HUES64 (cell line): Measurements from ENCODE around the gene STEAP1B.
"Not testable (repeated sequence)": the region's sequence is repeated elsewhere in the genome, so short reads cannot be mapped to it uniquely, and the experiment has no call there.

Experiments used
- H3K27ac ChIP-seq: 2 replicates; pipeline ENCODE4 v1.7.0; 2013; ENCODE audit warnings: low read depth, low read length, inconsistent platforms
- H3K27me3 ChIP-seq: 2 replicates; pipeline ENCODE4 v1.6.1; 2013; ENCODE audit warnings: mild to moderate bottlenecking, low read length; ENCODE audit not compliant: insufficient read depth
- H3K36me3 ChIP-seq: 2 replicates; pipeline ENCODE4 v1.6.1; 2013; ENCODE audit warnings: mild to moderate bottlenecking, low read length; ENCODE audit not compliant: insufficient read depth
- H3K4me1 ChIP-seq: 2 replicates; pipeline ENCODE4 v1.6.1; 2013; ENCODE audit warnings: mild to moderate bottlenecking, low read length, moderate library complexity; ENCODE audit not compliant: insufficient read depth
- H3K4me3 ChIP-seq: 2 replicates; pipeline ENCODE4 v1.5.1; 2013; ENCODE audit warnings: mild to moderate bottlenecking, low read length, moderate library complexity
- H3K9ac ChIP-seq: 2 replicates; pipeline ENCODE4 v1.6.1; 2013; ENCODE audit warnings: mild to moderate bottlenecking, low read depth, low read length
- H3K9me3 ChIP-seq: 2 replicates; pipeline ENCODE4 v1.6.1; 2013; ENCODE audit warnings: low read depth, low read length; ENCODE audit not compliant: insufficient read depth
- WGBS: fragments of 150-250, 120-280 bp; methylation state at CpG from one replicate; pipeline ENCODE4 v1.1.7; 2013; ENCODE audit warnings: missing lambda C conversion rate; 5-methylcytosine and 5-hydroxymethylcytosine counted together

Gene STEAP1B

DNA sequence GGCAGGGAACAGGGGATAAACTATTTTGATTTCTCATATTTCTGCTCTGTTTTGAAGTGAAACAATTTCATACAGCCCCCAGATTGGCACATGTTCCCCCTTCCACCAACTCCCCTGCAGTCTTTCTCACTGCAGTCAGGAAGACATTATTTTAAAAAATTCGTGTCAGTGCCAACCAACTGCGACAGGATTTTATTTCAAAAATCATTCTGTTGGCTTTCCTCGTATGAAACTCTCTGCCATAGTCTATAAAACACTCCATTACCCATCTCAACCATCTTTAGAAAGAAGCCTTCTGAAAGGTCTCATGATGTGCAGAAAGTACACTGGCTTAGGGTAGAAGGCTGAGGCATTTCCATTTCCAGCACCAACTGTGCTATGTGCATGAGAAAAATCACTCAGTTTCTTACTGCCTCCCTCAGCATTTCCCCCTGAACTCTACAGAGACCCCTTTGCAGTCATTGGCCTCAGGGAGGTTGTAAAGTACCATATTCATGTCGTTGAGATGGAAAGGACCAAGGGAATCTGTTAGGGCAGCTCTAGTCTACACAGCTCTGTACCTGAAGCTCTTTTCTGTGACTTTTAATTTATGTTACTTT lies 46.9 kb downstream of the STEAP1B start:
- H3K9ac ChIP-seq: 0 out of 2 replicates have a peak overlapping the region, but pooled peaks have one; percentile 62
- peaks cover 3% of the 10 kb centered on the region; the same call in 1 of the 2 replicates for H3K27me3 ChIP-seq
- WGBS: 78% methylated on average over 4 of the region's 4 CpGs
- no peak overlapping the region for H3K4me3 ChIP-seq
- no peaks in the 10 kb centered on the region for H3K9me3 ChIP-seq
- H3K27ac ChIP-seq: no peak overlapping the region
- no peaks in the 10 kb centered on the region for H3K36me3 ChIP-seq
- peaks cover 5% of the 10 kb centered on the region; the same call in 1 of the 2 replicates for H3K4me1 ChIP-seq

DNA sequence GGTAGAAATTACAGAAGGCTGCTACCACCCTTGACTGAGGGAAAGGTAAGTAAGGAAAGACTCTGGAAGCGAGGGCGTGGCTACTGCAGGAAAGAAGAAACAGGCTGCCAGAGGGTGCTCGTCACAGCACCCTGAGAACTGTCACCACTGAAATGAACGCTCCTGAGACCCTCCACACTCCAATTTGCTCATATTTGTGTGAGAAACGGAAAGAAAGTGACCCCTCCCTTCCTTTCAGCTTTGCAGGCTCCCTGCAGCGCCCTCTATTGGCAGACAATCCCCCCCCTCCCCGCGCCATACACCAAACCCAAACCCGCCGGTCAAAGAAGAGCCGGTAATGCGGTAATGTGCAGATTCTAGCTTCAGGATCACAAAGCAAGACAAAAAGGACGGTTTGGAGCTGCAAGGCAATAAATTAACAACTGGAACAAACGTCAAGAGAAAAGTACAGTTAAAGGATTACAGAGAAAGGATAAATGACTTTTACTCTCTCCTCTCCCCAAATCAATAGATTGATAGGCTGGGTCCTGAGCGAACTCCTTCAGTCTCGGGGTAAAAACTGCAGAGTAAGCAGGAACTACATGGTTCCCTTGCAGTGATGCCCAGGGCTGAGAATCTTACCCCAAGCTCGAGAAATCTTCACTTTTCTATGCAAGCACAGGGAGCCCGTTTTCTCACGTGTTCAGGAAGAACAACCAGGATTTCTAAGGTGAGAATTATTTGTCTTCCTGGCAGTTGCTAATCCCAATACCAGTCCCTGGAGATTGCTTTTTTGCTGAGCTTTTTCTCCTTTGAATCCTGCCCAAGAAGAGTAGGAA lies 47.6 kb downstream of the STEAP1B start:
- Histone ChIP-seq H3K27ac (no peak overlapping the region), H3K9ac (peak overlapping the region; percentile 62), H3K27me3 (peaks cover 3% of the 10 kb centered on the region; the same call in 1 of the 2 replicates), H3K9me3 (no peaks in the 10 kb centered on the region), H3K4me1 (peaks cover 5% of the 10 kb centered on the region; the same call in 1 of the 2 replicates), H3K36me3 (no peaks in the 10 kb centered on the region), H3K4me3 (peak overlapping the region; percentile 55)
- 29% methylated on average over 19 of the region's 19 CpGs for WGBS

DNA sequence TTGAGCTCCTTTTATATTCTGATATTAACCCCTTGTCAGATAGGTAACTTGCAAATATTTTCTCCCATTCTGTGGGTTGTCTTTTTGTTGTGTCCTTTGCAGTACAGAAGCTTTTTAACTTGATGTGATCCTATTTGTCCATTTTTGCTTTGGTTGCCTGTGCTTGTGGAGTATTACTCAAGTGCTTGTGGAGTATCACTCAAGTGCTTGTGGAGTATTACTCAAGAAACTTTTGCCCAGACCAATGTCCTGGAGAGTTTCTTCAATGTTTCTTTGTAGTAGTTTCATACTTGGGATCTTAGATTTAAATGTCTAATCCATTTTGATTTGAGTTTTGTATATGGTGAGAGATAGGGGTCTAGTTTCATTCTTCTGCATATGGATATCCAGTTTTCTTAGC lies 50.0 kb downstream of the STEAP1B start:
- not testable (repeated sequence) for H3K27me3 ChIP-seq, H3K36me3 ChIP-seq, H3K4me3 ChIP-seq, H3K9ac ChIP-seq, H3K9me3 ChIP-seq, H3K27ac ChIP-seq
- peaks cover 18% of the 10 kb centered on the region for H3K4me1 ChIP-seq

DNA sequence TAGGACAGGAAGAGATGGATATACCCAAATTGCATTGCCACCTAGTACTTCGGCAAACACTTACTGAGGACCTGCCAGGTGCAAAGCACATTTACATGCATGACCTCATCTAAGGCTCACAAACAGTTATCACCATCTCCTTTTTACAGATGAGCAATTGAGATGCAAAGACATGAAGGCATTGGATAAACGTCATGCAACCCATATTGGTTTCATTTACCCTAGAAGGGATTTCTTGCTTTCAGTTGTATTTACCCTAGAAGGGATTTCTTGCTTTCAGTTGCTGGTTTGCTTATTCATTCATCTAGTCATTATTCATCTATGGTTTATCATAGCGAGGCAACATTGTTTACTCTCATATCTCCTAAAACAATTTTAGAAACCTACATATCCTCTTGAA lies 52.2 kb downstream of the STEAP1B start:
- 87% methylated on average over 3 of the region's 3 CpGs for WGBS
- Histone ChIP-seq H3K9ac (no peak overlapping the region), H3K4me1 (peaks cover 25% of the 10 kb centered on the region), H3K9me3 (no peaks in the 10 kb centered on the region), H3K27me3 (peaks cover 2% of the 10 kb centered on the region; the same call in 1 of the 2 replicates), H3K4me3 (no peak overlapping the region), H3K36me3 (no peaks in the 10 kb centered on the region), H3K27ac (no peak overlapping the region)

DNA sequence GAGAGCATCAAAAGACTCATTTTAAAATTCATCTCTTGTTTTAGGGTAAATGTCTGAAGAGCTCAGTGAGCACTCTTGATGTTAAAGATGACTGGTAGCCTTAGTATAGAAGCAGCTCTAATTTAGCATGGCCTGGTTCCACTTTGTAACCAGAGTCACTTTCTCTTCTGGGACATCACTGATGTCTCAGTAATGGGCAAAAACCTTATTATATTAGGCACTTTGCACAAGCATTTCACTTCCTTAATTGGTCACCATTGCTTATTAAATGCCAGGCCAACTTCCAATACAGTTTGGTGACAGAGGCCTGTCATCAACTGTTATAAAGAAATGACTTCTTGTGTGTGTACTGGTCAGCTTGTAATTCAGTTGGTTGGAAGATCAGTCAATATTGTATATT lies 53.0 kb downstream of the STEAP1B start:
- H3K4me1 ChIP-seq: peaks cover 28% of the 10 kb centered on the region
- no peaks in the 10 kb centered on the region for H3K9me3 ChIP-seq
- no peak overlapping the region for H3K4me3 ChIP-seq
- no peak overlapping the region for H3K27ac ChIP-seq
- H3K27me3 ChIP-seq: no peaks in the 10 kb centered on the region
- H3K36me3 ChIP-seq: no peaks in the 10 kb centered on the region
- H3K9ac ChIP-seq: no peak overlapping the region

DNA sequence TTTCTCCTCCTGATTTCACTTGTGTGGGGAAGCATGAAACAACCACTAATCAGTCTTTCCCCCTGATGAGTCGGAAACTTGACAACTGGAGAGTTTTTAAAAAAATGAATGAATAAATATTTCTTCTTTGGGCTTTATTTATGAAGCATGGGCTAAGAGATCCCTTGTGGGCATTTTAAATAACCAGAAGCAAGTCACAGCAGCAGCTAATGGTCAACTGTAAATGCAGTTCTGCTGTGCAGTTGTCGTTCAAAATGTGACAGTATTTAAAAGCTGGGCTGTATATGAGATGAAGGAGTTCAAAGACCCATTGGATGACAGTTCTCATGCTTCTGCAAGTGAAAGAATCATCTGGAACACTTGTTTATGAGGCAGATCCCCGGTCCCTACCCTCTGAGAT lies 54.1 kb downstream of the STEAP1B start:
- Histone ChIP-seq H3K4me1 (peaks cover 29% of the 10 kb centered on the region), H3K9me3 (no peaks in the 10 kb centered on the region), H3K9ac (no peak overlapping the region), H3K27me3 (no peaks in the 10 kb centered on the region), H3K4me3 (no peak overlapping the region), H3K27ac (no peak overlapping the region), H3K36me3 (no peaks in the 10 kb centered on the region)
- WGBS: 93% methylated on average over 3 of the region's 3 CpGs

DNA sequence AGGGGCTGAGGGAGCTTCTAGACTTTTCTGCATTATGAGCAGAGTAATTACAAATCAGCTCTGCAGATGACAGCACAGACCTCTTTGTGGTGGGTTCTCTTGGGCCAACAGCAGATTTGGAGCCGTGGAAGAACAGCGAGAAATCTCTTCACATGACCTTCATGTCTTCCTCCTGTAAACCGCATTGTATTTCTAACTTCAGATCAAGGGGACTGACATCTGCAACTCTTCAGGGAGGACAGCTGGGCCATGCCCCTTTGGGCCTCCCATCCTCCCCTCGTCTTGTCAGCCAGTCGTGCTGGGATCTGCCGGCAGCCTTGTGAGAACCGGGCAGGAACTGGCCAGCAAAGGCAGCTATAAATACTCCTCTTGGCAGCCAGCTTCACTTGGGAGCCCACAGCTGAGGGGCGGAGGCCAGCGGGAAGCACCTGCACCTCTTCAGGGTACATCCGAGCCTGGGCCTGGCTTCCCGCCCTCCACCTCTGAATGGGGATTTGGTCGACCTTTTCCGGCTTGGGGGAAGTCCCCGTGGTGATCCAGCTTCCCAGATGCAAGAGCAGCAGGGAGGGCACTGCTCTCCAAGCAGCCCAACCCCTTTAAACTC lies 54.7 kb downstream of the STEAP1B start:
- Histone ChIP-seq H3K4me3 (no peak overlapping the region), H3K4me1 (peaks cover 29% of the 10 kb centered on the region), H3K36me3 (no peaks in the 10 kb centered on the region), H3K9ac (no peak overlapping the region), H3K9me3 (no peaks in the 10 kb centered on the region), H3K27ac (no peak overlapping the region), H3K27me3 (no peaks in the 10 kb centered on the region)
- 74% methylated on average over 14 of the region's 14 CpGs for WGBS

DNA sequence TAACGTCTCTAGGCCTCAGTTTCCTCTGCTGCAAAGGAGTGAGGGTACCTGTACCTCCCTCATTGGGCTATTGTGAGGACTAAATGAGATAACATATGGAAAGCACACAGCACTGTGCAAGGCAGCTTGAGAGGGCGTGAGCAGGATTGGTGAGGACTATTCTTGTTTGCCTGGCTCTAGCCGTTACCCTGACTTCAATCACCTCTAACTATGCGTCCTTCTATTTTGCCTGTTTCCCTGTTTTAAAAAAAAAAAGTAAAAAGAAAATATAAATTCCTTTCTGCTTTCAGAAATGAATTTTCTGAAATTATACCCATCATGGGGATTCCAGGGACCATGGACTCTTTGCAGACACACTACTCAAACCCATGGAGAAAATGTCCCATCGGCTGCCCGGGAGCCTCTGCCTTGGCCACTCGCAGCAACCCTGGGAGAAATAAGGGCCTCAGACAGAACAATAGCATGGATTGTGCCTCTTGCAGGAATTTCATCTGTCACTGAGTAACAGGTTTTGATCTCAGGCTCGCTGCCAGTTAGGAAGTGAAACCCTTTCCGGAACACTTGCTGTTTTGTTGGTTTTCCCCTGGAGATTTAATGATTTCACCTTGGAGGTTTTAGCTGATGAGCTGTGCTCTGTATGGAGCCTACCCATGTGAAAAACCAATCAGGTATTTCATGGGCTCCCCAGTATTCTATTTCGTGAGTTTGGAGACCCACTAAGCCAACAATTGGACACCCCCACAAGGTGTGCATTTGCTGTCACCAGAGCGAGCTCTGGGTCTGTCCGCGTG lies 55.6 kb downstream of the STEAP1B start:
- H3K27ac ChIP-seq: no peak overlapping the region
- no peak overlapping the region for H3K4me3 ChIP-seq
- H3K4me1 ChIP-seq: peaks cover 29% of the 10 kb centered on the region
- no peaks in the 10 kb centered on the region for H3K36me3 ChIP-seq
- WGBS: 91% methylated on average over 13 of the region's 13 CpGs
- no peaks in the 10 kb centered on the region for H3K27me3 ChIP-seq
- no peak overlapping the region for H3K9ac ChIP-seq
- no peaks in the 10 kb centered on the region for H3K9me3 ChIP-seq

DNA sequence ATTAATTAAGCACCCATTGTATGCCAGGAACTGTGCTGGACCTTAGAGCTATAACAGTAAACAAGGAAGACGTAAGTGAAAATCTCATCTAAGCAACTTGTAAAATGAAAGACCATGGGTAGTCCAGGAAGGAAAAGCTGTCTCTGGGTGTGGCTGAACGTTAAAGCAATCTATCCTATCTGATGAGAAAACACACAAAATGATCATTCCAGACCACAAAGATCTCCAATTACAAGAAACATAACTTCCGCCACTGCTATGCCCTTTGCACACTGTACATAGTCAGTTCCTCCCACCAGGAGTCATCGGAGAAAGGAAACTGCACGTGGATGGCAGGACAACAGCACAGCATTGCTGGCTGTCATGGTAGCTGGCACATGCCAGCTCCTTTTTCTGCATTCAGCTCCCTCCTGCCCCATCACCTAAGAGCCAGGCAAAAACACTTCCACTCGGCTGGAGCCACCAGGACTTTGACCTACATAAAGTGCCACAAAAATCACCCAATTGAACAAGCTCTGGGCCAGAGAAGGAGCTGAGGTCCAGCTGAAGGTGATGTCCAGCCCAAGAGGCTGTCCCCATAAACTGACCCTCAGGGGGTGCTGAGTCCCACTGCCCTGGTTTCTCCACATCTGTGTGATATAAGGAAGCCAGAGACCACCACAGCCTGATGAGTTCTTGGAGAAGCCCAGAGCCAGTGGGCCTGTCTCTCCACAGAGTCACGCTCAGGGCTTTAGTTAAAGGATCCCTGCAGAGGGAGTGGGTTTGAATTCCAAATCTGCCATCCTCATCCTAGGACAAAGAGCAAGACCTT lies 56.4 kb downstream of the STEAP1B start:
- no peak overlapping the region for H3K9ac ChIP-seq
- no peaks in the 10 kb centered on the region for H3K27me3 ChIP-seq
- H3K4me3 ChIP-seq: no peak overlapping the region
- H3K27ac ChIP-seq: no peak overlapping the region
- WGBS: 86% methylated on average over 7 of the region's 7 CpGs
- no peaks in the 10 kb centered on the region for H3K9me3 ChIP-seq
- peaks cover 29% of the 10 kb centered on the region for H3K4me1 ChIP-seq
- no peaks in the 10 kb centered on the region for H3K36me3 ChIP-seq

DNA sequence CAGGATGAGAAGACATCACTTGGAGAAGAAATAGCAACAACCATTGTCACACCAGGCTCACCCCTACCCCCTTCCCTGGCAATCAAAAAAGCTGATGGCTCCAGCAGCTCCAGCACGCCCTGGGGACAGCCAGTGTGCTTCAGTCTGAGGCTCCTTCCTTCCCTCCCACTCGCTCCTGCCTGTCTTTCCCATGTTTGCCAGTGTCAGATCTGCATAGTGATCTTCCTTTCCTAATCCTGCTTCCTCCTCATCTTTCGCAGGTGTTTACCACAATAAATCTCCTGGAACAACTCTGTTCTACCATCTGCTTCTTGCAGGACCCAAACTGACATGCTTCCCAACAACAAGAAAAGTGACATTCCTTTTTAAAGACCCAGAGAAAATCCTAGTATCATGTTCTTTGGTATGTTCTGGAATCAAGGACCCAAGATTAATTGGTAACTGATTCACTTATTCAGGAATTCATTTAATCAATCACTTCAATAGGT lies 57.1 kb downstream of the STEAP1B start:
- Histone ChIP-seq H3K4me1 (peaks cover 29% of the 10 kb centered on the region), H3K27me3 (no peaks in the 10 kb centered on the region), H3K9me3 (no peaks in the 10 kb centered on the region), H3K4me3 (no peak overlapping the region), H3K9ac (no peak overlapping the region), H3K27ac (no peak overlapping the region), H3K36me3 (no peaks in the 10 kb centered on the region)
- 85% methylated on average over 3 of the region's 3 CpGs for WGBS
